Uterus (tissue), 4 donors: ENCODE results near the gene BBS9. TPM values are rescaled to one million over a fixed set of nuclear protein-coding genes. Genes with fewer than 3 reads are reported as not detected.
"Not testable (repeated sequence)": the region's sequence is repeated elsewhere in the genome, so short reads cannot be mapped to it uniquely, and the experiment has no call there.

ENCODE experiments used
- DNase-seq, 2 donors: peaks; one replicate each; pipeline ENCODE4 v3.0.0-alpha.2; 2019 to 2020
- H3K27ac ChIP-seq, 2 donors: fragments of 200-600 bp; sonication (generic); 1 replicate in 1 of 2; 2 replicates in 1 of 2; pipeline ENCODE4 v1.5.1; 2016 to 2018
- H3K27me3 ChIP-seq, 2 donors: fragments of 200-600 bp; sonication (generic); one replicate each; pipeline ENCODE4 v1.5.1; 2018 to 2019; ENCODE audit warnings: control low read depth in 1 of 2
- H3K36me3 ChIP-seq, 2 donors: fragments of 200-600 bp; sonication (generic); one replicate each; pipeline ENCODE4 v1.5.1; 2019; ENCODE audit warnings: control low read depth in 1 of 2
- H3K4me1 ChIP-seq, 2 donors: fragments of 200-600 bp; sonication (generic); one replicate each; pipeline ENCODE4 v1.5.1; 2018 to 2019; ENCODE audit warnings: control low read depth in 1 of 2
- H3K4me3 ChIP-seq, 2 donors: fragments of 200-600 bp; sonication (generic); 1 replicate in 1 of 2; 2 replicates in 1 of 2; pipeline ENCODE4 v1.5.1; 2018 to 2019; ENCODE audit warnings: mild to moderate bottlenecking in 1 of 2
- H3K9me3 ChIP-seq, 2 donors: fragments of 200-600 bp; sonication (generic); one replicate each; pipeline ENCODE4 v1.5.1; 2019; ENCODE audit warnings: control low read depth in 1 of 2
- POLR2A ChIP-seq, 2 donors: fragments of 450-650 bp; IDR thresholded peaks; one replicate each; pipeline ENCODE4 v1.6.1; 2016; ENCODE audit warnings: antibody characterized with exemption in 2 of 2, mild to moderate bottlenecking in 1 of 2, moderate library complexity in 1 of 2
- intact Hi-C: fragments of 100-400 bp; cut with DNase I; formaldehyde crosslinking; loops from one replicate; pipeline ENCODE4 v1.15.1; 2023; ENCODE audit warnings: low total_unique reads
- total RNA-seq, 4 donors: library from RNA; depleted of rRNA in 3 of 4; stranded (reverse); fragments of >200 nt in 3 of 4; gene quantifications; one replicate each; pipeline versions ENCODE4 v1.1.0 to v1.2.4, GENCODE V29; 2014 to 2023
- TF ChIP-seq, protein P1 (sequence below), 4 experiments: fragments of 200-600 bp in 2 of 4; fragments of 450-650 bp in 2 of 4; sonication (generic) in 2 of 4; IDR thresholded peaks; one replicate each; pipeline ENCODE4 v1.5.1; 2016 to 2019; ENCODE audit warnings: antibody characterized with exemption in 4 of 4, mild to moderate bottlenecking in 2 of 4, moderate library complexity in 1 of 4
- donor health status: DM: yes; HTN: yes; CAD: no.

The BBS9 gene
- total RNA-seq, 4 donors from 2014 or later = 24.1 to 77.4 (median 39.4) TPM

DNA sequence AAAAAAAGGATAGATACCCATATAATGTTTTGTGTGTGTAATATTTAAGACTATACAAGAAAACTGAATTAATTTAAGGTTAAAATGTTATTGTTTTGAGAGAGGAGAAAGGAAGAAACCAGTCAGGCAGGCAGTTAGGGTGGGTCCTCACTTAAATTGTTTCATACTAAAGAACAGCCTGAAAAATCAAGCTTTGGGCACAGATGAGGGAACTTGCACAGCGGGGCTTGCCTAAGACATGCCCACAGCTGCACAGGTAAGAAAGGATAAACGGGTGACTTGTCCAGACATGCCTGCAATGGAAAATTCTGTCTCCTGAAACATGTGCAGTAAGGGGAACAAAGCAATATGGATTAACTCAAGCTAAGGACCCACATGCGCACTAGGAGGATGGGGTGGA, 158.4 kb downstream of the BBS9 start:
- peaks cover 0 to 9% of the 10 kb centered on the region in 2 donors for H3K9me3 ChIP-seq
- H3K4me1 ChIP-seq = no peaks in the 10 kb centered on the region
- no peak overlapping the region for H3K27ac ChIP-seq
- no peaks in the 10 kb centered on the region for H3K27me3 ChIP-seq
- no peak for DNase-seq
- H3K4me3 ChIP-seq = no peak overlapping the region
- intact Hi-C loops = no loop called here
- no peaks in the 10 kb centered on the region for H3K36me3 ChIP-seq
- TF ChIP-seq POLR2A (IDR thresholded peaks at IDR 0.05) = no peak
- TF ChIP-seq, protein P1, sequence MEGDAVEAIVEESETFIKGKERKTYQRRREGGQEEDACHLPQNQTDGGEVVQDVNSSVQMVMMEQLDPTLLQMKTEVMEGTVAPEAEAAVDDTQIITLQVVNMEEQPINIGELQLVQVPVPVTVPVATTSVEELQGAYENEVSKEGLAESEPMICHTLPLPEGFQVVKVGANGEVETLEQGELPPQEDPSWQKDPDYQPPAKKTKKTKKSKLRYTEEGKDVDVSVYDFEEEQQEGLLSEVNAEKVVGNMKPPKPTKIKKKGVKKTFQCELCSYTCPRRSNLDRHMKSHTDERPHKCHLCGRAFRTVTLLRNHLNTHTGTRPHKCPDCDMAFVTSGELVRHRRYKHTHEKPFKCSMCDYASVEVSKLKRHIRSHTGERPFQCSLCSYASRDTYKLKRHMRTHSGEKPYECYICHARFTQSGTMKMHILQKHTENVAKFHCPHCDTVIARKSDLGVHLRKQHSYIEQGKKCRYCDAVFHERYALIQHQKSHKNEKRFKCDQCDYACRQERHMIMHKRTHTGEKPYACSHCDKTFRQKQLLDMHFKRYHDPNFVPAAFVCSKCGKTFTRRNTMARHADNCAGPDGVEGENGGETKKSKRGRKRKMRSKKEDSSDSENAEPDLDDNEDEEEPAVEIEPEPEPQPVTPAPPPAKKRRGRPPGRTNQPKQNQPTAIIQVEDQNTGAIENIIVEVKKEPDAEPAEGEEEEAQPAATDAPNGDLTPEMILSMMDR (IDR thresholded peaks at IDR 0.05) = no peak

DNA sequence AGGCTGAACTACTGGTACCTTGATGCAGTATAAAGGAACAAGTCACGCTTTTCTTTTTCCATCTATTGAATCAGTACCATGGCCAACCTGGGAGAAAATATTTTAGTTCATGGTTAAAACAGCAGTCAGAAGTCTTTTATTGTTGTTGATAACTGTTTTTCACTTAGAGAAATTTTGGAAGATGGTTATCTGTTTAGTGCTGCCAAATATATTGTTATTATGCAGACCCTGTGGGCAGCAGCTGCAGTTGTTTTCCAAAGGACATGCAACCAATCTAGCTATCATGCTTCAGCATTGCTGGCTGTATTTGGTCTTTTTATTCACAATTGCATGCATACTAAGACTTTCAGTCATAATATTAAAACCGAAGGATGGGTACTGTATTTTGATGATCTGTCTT, 169.5 kb downstream of the BBS9 start:
- no peak overlapping the region for H3K27ac ChIP-seq
- H3K9me3 ChIP-seq = peaks cover 0 to 9% of the 10 kb centered on the region in 2 donors
- H3K4me3 ChIP-seq = no peak overlapping the region
- H3K36me3 ChIP-seq = no peaks in the 10 kb centered on the region
- no peak for DNase-seq
- intact Hi-C loops = no loop called here
- H3K27me3 ChIP-seq = no peaks in the 10 kb centered on the region
- H3K4me1 ChIP-seq = no peaks in the 10 kb centered on the region
- no peak for TF ChIP-seq POLR2A (IDR thresholded peaks at IDR 0.05)

DNA sequence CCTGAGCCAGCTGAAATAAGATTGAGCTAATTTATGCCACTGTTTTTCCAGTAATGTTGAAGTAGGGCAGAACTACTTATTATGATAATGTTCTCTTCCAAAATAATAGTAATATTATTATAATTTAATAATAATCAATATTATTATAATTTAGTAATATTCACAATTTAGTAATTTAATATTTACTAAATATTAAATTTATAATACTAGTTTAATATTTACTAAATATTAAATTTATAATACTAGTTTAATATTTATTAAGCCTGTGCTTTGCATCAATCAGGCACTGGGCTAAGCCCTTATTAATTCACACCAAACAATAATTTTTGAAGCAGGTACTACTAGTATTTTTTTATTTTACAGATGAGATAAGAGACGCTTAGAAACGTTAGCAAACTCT, 170.1 kb downstream of the BBS9 start:
- Histone ChIP-seq H3K4me3 (no peak overlapping the region), H3K4me1 (no peaks in the 10 kb centered on the region), H3K27me3 (no peaks in the 10 kb centered on the region), H3K27ac (no peak overlapping the region), H3K9me3 (peaks cover 0 to 9% of the 10 kb centered on the region in 2 donors), H3K36me3 (no peaks in the 10 kb centered on the region)
- intact Hi-C loops = no loop called here
- no peak for TF ChIP-seq POLR2A (IDR thresholded peaks at IDR 0.05)
- TF ChIP-seq, protein P1 (IDR thresholded peaks at IDR 0.05) = no peak
- no peak for DNase-seq

DNA sequence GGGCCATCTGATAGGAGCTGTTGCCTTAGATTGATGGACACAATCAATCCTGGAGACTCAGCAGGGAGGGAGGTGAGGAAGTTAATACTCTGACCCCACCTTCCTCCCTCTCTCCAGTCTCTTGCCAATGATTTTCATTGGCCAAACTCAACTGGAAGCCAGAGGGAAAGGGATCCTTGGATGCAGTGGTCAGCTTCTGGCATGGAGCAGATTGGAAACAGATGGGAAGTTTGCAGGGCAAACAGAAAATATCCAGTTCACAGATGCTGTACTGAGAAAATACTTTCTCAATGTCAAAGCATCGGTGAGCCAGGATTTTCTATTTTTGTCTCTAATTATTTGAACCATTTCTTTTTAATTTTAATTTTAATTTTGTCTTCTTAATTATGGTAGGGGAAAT, 170.8 kb downstream of the BBS9 start:
- DNase-seq = no peak
- Histone ChIP-seq H3K4me3 (no peak overlapping the region), H3K27me3 (no peaks in the 10 kb centered on the region), H3K4me1 (no peaks in the 10 kb centered on the region), H3K36me3 (no peaks in the 10 kb centered on the region), H3K9me3 (peaks cover 0 to 9% of the 10 kb centered on the region in 2 donors), H3K27ac (no peak overlapping the region)
- TF ChIP-seq, protein P1 (IDR thresholded peaks at IDR 0.05) = no peak
- no peak for TF ChIP-seq POLR2A (IDR thresholded peaks at IDR 0.05)
- intact Hi-C loops = no loop called here

DNA sequence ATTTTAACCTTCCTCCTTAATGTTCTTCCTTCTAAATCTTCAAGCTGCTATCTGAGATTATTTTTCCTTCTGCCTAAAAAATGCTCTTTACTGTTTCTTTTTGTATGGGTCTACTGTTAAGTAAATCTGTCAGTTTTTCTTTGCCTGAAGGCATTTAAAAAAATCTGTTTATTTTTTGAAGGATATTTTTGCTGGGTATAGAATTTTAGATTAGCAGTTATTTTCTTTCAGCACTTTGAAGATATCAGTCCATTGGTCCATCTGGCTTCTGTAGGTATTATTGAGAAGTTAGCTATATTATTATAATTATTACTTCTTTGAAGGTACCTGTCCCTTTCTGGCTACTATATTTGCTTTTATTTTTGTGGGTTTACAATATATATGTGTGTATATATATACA, 171.4 kb downstream of the BBS9 start:
- Histone ChIP-seq H3K4me1 (no peaks in the 10 kb centered on the region), H3K4me3 (no peak overlapping the region), H3K36me3 (no peaks in the 10 kb centered on the region), H3K27ac (no peak overlapping the region), H3K27me3 (no peaks in the 10 kb centered on the region), H3K9me3 (peaks cover 0 to 9% of the 10 kb centered on the region in 2 donors)
- intact Hi-C loops = no loop called here
- no peak for DNase-seq
- no peak for TF ChIP-seq POLR2A (IDR thresholded peaks at IDR 0.05)
- TF ChIP-seq, protein P1 (IDR thresholded peaks at IDR 0.05) = no peak

DNA sequence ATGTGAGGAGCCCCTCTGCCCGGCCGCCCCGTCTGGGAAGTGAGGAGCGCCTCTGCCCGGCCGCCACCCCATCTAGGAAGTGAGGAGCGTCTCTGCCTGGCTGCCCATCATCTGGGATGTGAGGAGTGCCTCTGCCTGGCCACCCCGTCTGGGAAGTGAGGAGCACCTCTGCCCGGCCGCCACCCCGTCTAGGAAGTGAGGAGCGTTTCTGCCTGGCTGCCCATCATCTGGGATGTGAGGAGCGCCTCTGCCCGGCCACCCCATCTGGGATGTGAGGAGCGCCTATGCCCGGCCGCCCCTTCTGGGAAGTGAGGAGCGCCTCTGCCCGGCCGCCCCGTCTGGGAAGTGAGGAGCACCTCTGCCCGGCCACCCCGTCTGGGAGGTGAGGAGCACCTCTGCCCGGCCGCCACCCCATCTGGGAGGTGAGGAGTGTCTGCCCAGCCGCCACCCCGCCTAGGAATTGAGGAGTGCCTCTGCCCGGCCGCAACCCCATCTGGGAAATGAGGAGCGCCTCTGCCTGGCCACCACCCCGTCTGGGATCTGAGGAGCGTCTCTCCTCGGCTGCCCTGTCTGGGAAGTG, 174.7 kb downstream of the BBS9 start:
- H3K9me3 ChIP-seq, H3K27ac ChIP-seq, H3K36me3 ChIP-seq, H3K27me3 ChIP-seq, H3K4me3 ChIP-seq, intact Hi-C loops, DNase-seq, H3K4me1 ChIP-seq: not testable (repeated sequence)
